Epithelial cell of proximal tubule (primary cell): ENCODE data around the gene TSPAN11. TPM values are rescaled to one million over a fixed set of nuclear protein-coding genes. Genes with fewer than 3 reads are reported as not detected.

Experiments
- DNase-seq: peaks from one replicate; pipeline ENCODE4 v3.0.0-alpha.2; 2011; ENCODE audit warnings: low read depth
- H3K4me3 ChIP-seq: 2 replicates; pipeline ENCODE4 v1.5.1; 2011; ENCODE audit warnings: low read depth, mild to moderate bottlenecking, low read length
- total RNA-seq: library from RNA; depleted of rRNA; stranded (reverse); fragments of >200 nt; gene quantifications from 2 replicates; pipeline ENCODE4 v1.2.3, GENCODE V29; 2015
- TF ChIP-seq, protein P1 (sequence below): conservative IDR thresholded peaks from 2 replicates; pipeline ENCODE4 v1.5.1; 2012; ENCODE audit warnings: low read depth, mild to moderate bottlenecking, low read length

The TSPAN11 gene
- total RNA-seq, 1 donor from 2014 or later, result 1.3 TPM

DNA sequence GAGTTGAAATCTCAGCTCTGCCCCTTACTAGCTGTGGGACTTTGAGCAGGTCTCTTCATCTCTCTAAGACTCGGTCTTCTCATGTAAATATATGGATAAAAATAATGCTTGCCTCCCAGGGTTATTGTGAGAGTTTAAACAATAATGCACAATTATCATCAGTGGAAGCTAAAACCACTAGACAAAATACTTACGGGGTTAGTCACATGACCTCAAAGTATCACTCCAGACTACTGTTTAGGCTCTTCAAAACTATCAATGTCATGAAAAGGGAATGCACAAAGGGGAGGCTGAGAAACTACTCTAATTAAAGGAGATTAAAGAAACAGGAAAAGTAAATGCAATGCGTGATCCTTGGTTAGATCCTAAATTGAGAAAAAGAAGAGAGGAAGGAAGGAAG is 24.5 kb upstream of the TSPAN11 start:
- no peak for DNase-seq
- TF ChIP-seq, protein P1, sequence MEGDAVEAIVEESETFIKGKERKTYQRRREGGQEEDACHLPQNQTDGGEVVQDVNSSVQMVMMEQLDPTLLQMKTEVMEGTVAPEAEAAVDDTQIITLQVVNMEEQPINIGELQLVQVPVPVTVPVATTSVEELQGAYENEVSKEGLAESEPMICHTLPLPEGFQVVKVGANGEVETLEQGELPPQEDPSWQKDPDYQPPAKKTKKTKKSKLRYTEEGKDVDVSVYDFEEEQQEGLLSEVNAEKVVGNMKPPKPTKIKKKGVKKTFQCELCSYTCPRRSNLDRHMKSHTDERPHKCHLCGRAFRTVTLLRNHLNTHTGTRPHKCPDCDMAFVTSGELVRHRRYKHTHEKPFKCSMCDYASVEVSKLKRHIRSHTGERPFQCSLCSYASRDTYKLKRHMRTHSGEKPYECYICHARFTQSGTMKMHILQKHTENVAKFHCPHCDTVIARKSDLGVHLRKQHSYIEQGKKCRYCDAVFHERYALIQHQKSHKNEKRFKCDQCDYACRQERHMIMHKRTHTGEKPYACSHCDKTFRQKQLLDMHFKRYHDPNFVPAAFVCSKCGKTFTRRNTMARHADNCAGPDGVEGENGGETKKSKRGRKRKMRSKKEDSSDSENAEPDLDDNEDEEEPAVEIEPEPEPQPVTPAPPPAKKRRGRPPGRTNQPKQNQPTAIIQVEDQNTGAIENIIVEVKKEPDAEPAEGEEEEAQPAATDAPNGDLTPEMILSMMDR, result no peak
- no peak overlapping the region for H3K4me3 ChIP-seq

DNA sequence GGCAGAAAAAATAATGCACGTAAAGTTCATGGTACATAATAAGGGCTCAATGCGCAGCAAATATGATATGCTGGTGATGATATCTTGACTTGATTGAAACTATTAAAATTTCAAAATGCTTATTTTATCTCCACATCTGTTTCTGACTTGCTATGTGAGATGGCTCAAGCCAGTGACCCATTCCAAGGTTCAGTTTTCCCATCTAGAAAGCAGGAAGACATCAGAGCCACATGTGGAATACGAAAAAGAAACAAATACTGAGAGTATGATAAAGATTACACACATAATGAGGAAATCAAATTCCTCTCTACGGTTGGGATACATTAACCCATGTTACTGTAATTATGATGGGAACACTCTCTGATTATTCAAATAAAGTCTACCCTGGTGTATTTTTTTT is 24.0 kb upstream of the TSPAN11 start:
- DNase-seq, result no peak
- TF ChIP-seq, protein P1, result no peak
- H3K4me3 ChIP-seq, result no peak overlapping the region

DNA sequence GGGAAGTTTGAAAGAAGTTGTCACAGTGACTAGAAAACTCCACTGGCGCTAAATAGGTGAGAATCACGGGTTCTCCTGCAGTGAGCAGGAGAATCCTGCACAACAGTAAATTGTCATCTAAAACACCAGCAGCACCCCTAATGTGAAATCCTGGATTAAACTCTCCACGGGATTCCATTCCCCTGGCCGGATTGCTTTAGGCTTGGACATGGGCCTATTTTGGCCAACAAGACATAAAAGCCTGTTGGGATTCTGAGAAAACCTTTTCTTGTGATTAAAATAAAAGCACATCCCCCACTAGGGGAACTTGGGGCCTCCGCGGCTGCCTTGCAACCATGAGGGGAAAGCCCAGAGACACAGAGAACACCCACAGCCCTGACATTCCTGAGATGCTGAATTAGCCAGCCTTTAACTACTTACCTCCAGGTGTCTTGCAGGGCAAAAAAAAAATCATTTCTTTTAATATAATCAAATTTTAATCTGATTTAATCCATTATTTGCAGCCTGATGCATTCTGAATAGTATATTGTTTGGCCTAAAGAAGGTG is 21.0 kb upstream of the TSPAN11 start:
- TF ChIP-seq, protein P1, result no peak
- no peak overlapping the region for H3K4me3 ChIP-seq
- DNase-seq, result no peak

DNA sequence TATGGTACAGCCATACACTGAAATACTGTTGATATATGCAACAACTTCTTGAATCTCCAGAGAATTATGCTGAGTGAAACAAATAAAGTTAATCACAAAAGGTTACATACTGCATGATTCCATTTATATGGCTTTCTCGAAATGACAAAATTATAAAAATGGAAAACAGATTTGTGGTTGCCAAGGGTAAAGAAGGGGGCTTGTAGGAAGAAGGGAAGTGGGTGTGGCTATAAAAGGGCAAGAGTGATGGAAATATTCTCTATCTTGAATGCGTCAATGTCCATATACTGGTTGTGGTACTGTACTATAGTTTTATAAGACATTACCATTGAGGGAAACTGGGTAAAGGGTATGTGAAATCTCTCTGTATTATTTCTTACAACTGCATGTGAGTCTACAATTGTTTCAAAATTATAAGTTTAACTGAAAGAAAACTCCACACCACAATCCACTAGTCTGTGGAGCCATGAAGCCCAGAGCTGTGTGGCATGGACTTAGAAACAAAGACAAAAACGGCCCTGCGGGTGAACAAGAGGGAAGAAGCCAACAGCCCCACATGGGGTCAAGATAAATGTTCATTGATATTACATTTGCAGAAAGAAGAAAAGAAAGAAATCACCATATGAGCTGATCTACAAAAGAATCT is 18.3 kb upstream of the TSPAN11 start:
- H3K4me3 ChIP-seq, result no peak overlapping the region
- DNase-seq, result no peak
- TF ChIP-seq, protein P1, result no peak

DNA sequence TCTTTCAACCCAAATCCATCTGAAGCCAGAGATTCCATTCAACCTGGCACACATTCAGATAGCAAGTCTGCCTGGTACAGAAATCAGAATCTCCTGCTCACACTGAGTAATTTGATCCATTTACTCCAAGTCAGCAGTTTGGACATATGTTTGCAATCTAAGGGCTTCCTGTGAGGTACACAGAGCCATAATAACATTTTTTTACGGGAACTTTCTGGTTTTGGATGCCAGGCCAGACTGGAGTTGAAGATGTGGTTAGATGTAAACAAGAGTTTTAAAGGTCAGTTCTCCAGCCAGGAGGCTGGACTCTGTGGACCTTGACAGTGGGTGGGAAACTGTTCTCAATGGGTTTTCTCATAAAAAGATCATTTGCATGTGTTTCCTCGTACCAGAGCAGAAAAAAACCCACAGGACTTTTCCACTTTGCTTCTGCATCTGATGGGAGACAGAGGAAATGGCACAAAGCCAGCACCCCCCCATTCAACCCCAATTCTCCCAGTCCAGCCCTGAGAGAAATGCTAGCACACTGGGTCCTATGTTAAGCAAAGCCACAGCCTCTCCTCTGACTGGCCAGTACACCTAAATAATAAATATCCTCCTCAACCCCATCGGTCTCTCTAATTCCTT is 17.7 kb upstream of the TSPAN11 start:
- no peak overlapping the region for H3K4me3 ChIP-seq
- no peak for DNase-seq
- TF ChIP-seq, protein P1, result no peak

DNA sequence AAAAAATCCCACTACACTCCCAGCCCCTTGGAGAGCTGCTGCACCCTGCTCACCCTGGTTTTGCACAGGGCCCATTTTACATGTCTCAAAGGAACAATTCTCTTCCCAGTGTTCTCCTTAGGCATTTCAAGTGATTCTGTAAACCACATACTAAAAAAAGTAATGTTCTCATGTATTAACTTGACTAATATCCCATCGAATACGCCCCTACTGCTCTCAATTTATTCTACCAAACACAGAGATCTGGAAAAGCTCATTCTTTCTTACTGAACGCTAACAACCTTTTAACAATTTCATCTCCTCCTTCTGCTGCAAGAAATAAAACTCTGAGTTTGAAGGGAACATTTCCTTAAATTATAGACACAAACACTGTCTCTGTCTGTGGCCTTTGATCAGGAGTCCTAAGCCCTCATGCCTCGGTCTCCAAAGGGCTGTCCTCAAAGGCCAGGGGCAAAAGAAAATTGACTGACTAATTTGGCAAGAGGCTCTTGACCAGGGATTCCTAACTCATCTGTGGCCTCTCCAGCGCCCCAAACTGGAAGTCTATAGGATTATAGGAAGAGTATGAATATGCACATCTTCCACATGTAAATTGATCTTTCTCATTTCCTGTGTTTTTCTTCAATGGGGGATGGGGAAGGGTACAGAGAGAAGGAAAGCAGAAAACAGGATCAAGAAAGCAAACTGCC is 17.1 kb upstream of the TSPAN11 start:
- DNase-seq, result no peak
- TF ChIP-seq, protein P1, result no peak
- H3K4me3 ChIP-seq, result no peak overlapping the region
